Natural killer cell (primary cell): ENCODE measurements around the gene ATP2A2. TPM values are rescaled to one million over a fixed set of nuclear protein-coding genes. Genes with fewer than 3 reads are reported as not detected.

Experiments used
- ATAC-seq, 3 donors: fragments of 150-1000 bp in 2 of 3; fragments of 200-7000 bp in 1 of 3; cut with Tn5 transposase; 1 replicate in 1 of 3; 2 replicates in 2 of 3; pipeline ENCODE4 v1.10.0; 2021; ENCODE audit warnings: mild to moderate bottlenecking in 2 of 3, moderate library complexity in 2 of 3
- DNase-seq, 2 donors: peaks; one replicate each; pipeline versions ENCODE4 v3.0.0 to v3.0.0-alpha.2; 2013 to 2021; ENCODE audit warnings: mixed read lengths in 1 of 2
- H3K27ac ChIP-seq: one replicate; pipeline ENCODE4 v1.5.1; 2013; ENCODE audit warnings: mild to moderate bottlenecking, low read length
- H3K27me3 ChIP-seq: one replicate; pipeline ENCODE4 v1.6.1; 2013; ENCODE audit warnings: low read length; ENCODE audit not compliant: control insufficient read depth, insufficient read depth
- H3K36me3 ChIP-seq: one replicate; pipeline ENCODE4 v1.6.1; 2013; ENCODE audit warnings: low read length; ENCODE audit not compliant: control insufficient read depth, insufficient read depth
- H3K4me1 ChIP-seq: one replicate; pipeline ENCODE4 v1.6.1; 2013; ENCODE audit warnings: low read length; ENCODE audit not compliant: control insufficient read depth, insufficient read depth
- H3K4me3 ChIP-seq: one replicate; pipeline ENCODE4 v1.5.1; 2013; ENCODE audit warnings: low read length
- H3K9me3 ChIP-seq: one replicate; pipeline ENCODE4 v1.6.1; 2013; ENCODE audit warnings: low read length; ENCODE audit not compliant: control insufficient read depth, insufficient read depth
- H3K27ac Mint-ChIP-seq, 2 donors: one replicate each; pipeline ENCODE4 v1.8.0; 2022; ENCODE audit warnings: mild to moderate bottlenecking in 2 of 2, mixed read lengths in 2 of 2, moderate library complexity in 1 of 2
- H3K27me3 Mint-ChIP-seq, 2 donors: one replicate each; pipeline ENCODE4 v1.8.0; 2022; ENCODE audit warnings: low read depth in 2 of 2, mixed read lengths in 2 of 2
- H3K36me3 Mint-ChIP-seq: one replicate; pipeline ENCODE4 v1.8.0; 2022; ENCODE audit warnings: mixed read lengths
- H3K4me1 Mint-ChIP-seq, 2 donors: one replicate each; pipeline ENCODE4 v1.8.0; 2022; ENCODE audit warnings: mixed read lengths in 2 of 2
- H3K4me3 Mint-ChIP-seq: one replicate; pipeline ENCODE4 v1.8.0; 2022; ENCODE audit warnings: mild to moderate bottlenecking, moderate library complexity, mixed read lengths
- H3K9me3 Mint-ChIP-seq, 2 donors: one replicate each; pipeline ENCODE4 v1.8.0; 2022; ENCODE audit warnings: mixed read lengths in 2 of 2
- WGBS: methylation state at CpG from one replicate; pipeline ENCODE4 v1.1.7; 2013; ENCODE audit warnings: missing lambda C conversion rate; ENCODE audit not compliant: insufficient coverage; 5-methylcytosine and 5-hydroxymethylcytosine counted together
- intact Hi-C: fragments of 100-400 bp; cut with micrococcal nuclease; formaldehyde crosslinking; loops from one replicate; pipeline ENCODE4 v1.14.2; 2022
- total RNA-seq, 4 donors: library from RNA; stranded (reverse); fragments of 120-200 nt in 1 of 4; gene quantifications; one replicate each; pipeline versions ENCODE4 v1.2.3 to v1.2.4, GENCODE V29; 2013 to 2022
- TF ChIP-seq, protein P1 (sequence below): fragments of 200-600 bp; IDR thresholded peaks from one replicate; pipeline ENCODE4 v1.8.0; 2022; ENCODE audit warnings: antibody characterized with exemption

Gene ATP2A2
- total RNA-seq, 3 donors from 2014 or later (not counting 1 experiment from before 2014, with no cell fraction given): 118 to 140 (median 123) TPM

- no peak overlapping the region for H3K4me3 ChIP-seq
- Mint-ChIP-seq H3K9me3 (no peaks in the 10 kb centered on the region), H3K4me3 (no peak overlapping the region), H3K27me3 (peaks cover 4 to 22% of the 10 kb centered on the region in 2 donors), H3K27ac (no peak overlapping the region), H3K4me1 (no peaks in the 10 kb centered on the region), H3K36me3 (no peaks in the 10 kb centered on the region)
- H3K9me3 ChIP-seq: no peaks in the 10 kb centered on the region
- intact Hi-C loops: no loop called here
- H3K27me3 ChIP-seq: no peaks in the 10 kb centered on the region
- TF ChIP-seq, protein P1, sequence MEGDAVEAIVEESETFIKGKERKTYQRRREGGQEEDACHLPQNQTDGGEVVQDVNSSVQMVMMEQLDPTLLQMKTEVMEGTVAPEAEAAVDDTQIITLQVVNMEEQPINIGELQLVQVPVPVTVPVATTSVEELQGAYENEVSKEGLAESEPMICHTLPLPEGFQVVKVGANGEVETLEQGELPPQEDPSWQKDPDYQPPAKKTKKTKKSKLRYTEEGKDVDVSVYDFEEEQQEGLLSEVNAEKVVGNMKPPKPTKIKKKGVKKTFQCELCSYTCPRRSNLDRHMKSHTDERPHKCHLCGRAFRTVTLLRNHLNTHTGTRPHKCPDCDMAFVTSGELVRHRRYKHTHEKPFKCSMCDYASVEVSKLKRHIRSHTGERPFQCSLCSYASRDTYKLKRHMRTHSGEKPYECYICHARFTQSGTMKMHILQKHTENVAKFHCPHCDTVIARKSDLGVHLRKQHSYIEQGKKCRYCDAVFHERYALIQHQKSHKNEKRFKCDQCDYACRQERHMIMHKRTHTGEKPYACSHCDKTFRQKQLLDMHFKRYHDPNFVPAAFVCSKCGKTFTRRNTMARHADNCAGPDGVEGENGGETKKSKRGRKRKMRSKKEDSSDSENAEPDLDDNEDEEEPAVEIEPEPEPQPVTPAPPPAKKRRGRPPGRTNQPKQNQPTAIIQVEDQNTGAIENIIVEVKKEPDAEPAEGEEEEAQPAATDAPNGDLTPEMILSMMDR: no peak
- H3K36me3 ChIP-seq: no peaks in the 10 kb centered on the region
- no peak for ATAC-seq
- H3K4me1 ChIP-seq: no peaks in the 10 kb centered on the region
- 78% methylated on average over 5 of the region's 5 CpGs for WGBS
- no peak overlapping the region for H3K27ac ChIP-seq
- DNase-seq: no peak
Measured at GRCh38 chr12:110270125-110270962, 10.7 kb upstream of the ATP2A2 start.

GRCh38 chr12:110271015-110271414, 10.0 kb upstream of the ATP2A2 start:
- Mint-ChIP-seq H3K27ac (no peak overlapping the region), H3K9me3 (no peaks in the 10 kb centered on the region), H3K36me3 (no peaks in the 10 kb centered on the region), H3K27me3 (peaks cover 4 to 22% of the 10 kb centered on the region in 2 donors), H3K4me1 (no peaks in the 10 kb centered on the region), H3K4me3 (no peak overlapping the region)
- H3K4me1 ChIP-seq: no peaks in the 10 kb centered on the region
- no peak for DNase-seq
- H3K4me3 ChIP-seq: no peak overlapping the region
- no peak for ATAC-seq
- H3K27me3 ChIP-seq: no peaks in the 10 kb centered on the region
- H3K27ac ChIP-seq: no peak overlapping the region
- 65% methylated on average over 2 of the region's 2 CpGs for WGBS
- TF ChIP-seq, protein P1: no peak
- H3K9me3 ChIP-seq: no peaks in the 10 kb centered on the region
- intact Hi-C loops: no loop called here
- H3K36me3 ChIP-seq: no peaks in the 10 kb centered on the region

DNA sequence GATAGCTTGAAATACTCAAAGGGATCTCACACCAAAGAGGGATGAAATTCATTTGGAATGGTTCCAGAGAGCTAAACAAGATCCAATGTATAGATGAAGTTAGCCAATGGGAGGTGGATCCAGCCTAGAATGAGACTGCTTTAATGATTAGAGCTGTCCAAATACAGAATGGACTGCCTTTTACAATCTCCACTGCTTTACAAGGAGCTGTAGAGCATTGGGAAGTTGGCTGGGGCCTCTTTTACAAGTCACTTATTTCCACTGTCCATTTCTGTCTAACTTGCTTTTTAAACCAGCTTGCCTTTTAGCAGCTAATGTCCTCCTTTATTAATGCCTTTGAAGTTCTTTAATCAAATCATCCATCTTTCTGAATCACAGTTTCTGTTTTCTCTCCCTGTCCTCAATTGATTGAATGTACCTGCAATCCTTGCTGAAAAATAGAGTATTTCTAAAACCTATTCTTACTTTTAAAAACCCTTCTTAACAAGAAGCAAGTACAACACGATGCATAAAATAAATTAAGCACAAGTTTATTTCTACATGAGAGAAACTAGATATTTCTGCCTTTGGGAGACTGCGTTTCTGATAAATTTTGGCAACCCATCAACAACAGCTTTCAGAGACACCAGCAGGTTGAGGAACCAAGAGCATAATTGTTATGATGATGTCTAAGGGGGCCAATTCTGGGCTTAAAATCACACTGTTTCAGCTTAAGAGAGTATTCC, 3.4 kb upstream of the ATP2A2 start:
- no peaks in the 10 kb centered on the region for H3K9me3 Mint-ChIP-seq
- H3K27ac Mint-ChIP-seq: no peak overlapping the region
- DNase-seq: no peak

More for the DNA sequence above, 3.4 kb upstream of the ATP2A2 start:
- TF ChIP-seq, protein P1: no peak
- ATAC-seq: no peak
- WGBS: 100% methylated on average over 1 of the region's 2 CpGs
- no peaks in the 10 kb centered on the region for H3K36me3 ChIP-seq
- H3K36me3 Mint-ChIP-seq: no peaks in the 10 kb centered on the region
- intact Hi-C loops: no loop called here
- no peaks in the 10 kb centered on the region for H3K27me3 Mint-ChIP-seq
- peaks cover 9% of the 10 kb centered on the region for H3K4me1 ChIP-seq
- H3K27me3 ChIP-seq: no peaks in the 10 kb centered on the region
- no peak overlapping the region for H3K27ac ChIP-seq
- H3K4me3 ChIP-seq: no peak overlapping the region
- no peaks in the 10 kb centered on the region for H3K9me3 ChIP-seq
- H3K4me3 Mint-ChIP-seq: no peak overlapping the region
- H3K4me1 Mint-ChIP-seq: peaks cover 15 to 22% of the 10 kb centered on the region in 2 donors
